Panc1 (cell line): Measurements from ENCODE around the gene TNIP1. TPM values are rescaled to one million over a fixed set of nuclear protein-coding genes. Genes with fewer than 3 reads are reported as not detected.

Source experiments
- ATAC-seq: fragments of 200-7000 bp; cut with Tn5 transposase; 2 replicates; pipeline ENCODE4 v1.9.1; 2020; ENCODE audit warnings: mild to moderate bottlenecking, moderate library complexity
- BruUV-seq: library from RNA; stranded (reverse); fragments of 400-500 nt; replicated peaks from 2 replicates; lab custom pipeline; 2021; lab: Mats Ljungman, UMichigan
- CTCF ChIA-PET: fragments of 300-600 bp; sonication (Branson Sonifier 250); formaldehyde crosslinking; loops from one replicate; lab custom pipeline; 2022; ENCODE audit warnings: antibody characterized with exemption; lab: Charles Lee
- POLR2A ChIA-PET: fragments of 300-600 bp; sonication (Branson Sonifier 250); formaldehyde crosslinking; loops from one replicate; lab custom pipeline; 2022; ENCODE audit warnings: antibody characterized with exemption; lab: Charles Lee
- DNase-seq: peaks from one replicate; pipeline ENCODE4 v3.0.0-alpha.2; 2010; ENCODE audit warnings: low read depth, low spot score
- H3K27ac ChIP-seq: 2 replicates; pipeline ENCODE4 v1.5.1; 2011; ENCODE audit warnings: mild to moderate bottlenecking, low read length, inconsistent platforms
- H3K27me3 ChIP-seq: fragments of 200-500 bp; sonication (Bioruptor generic); 2 replicates; pipeline ENCODE4 v1.6.0; 2014; ENCODE audit warnings: low read length, inconsistent platforms; ENCODE audit not compliant: control insufficient read depth, insufficient read depth
- H3K36me3 ChIP-seq: fragments of 200-500 bp; sonication (Bioruptor generic); 2 replicates; pipeline ENCODE4 v1.5.1; 2014; ENCODE audit warnings: inconsistent platforms, mild to moderate bottlenecking, low read length, moderate library complexity; ENCODE audit not compliant: control insufficient read depth, insufficient read depth
- H3K4me1 ChIP-seq: 2 replicates; pipeline ENCODE4 v1.5.1; 2011; ENCODE audit warnings: inconsistent platforms, mild to moderate bottlenecking, low read length, moderate library complexity; ENCODE audit not compliant: control insufficient read depth, insufficient read depth
- H3K4me3 ChIP-seq, 2 experiments: 2 replicates each; pipeline ENCODE4 v1.5.1; 2011 to 2012; ENCODE audit warnings: low read depth in 2 of 2, low read length in 2 of 2, mild to moderate bottlenecking in 2 of 2, inconsistent platforms in 1 of 2, moderate library complexity in 1 of 2
- H3K9me3 ChIP-seq: fragments of 200-500 bp; sonication (Bioruptor generic); 2 replicates; pipeline ENCODE4 v1.5.1; 2014; ENCODE audit warnings: low read depth, mild to moderate bottlenecking, inconsistent platforms, low read length, moderate library complexity; ENCODE audit not compliant: control insufficient read depth, insufficient read depth
- CTCF ChIP-seq: fragments of 450-650 bp; IDR thresholded peaks from 2 replicates; pipeline ENCODE4 v1.5.1; 2017; ENCODE audit warnings: mild to moderate bottlenecking
- POLR2AphosphoS5 ChIP-seq: IDR thresholded peaks from 2 replicates; pipeline ENCODE4 v1.6.1; 2012; ENCODE audit warnings: mild to moderate bottlenecking, low read depth, low read length, moderate library complexity
- REST ChIP-seq, 2 experiments: IDR thresholded peaks; 2 replicates each; pipeline ENCODE4 v1.6.1; 2011 to 2012; ENCODE audit warnings: low read depth in 2 of 2, control low read depth in 1 of 2, low read length in 1 of 2, mild to moderate bottlenecking in 1 of 2, moderate library complexity in 1 of 2; ENCODE audit not compliant: insufficient read depth in 1 of 2
- SIN3A ChIP-seq: IDR thresholded peaks from 2 replicates; pipeline ENCODE4 v1.6.1; 2012; ENCODE audit warnings: low read depth, mild to moderate bottlenecking, low read length, moderate library complexity, borderline replicate concordance; ENCODE audit not compliant: insufficient read depth
- TCF7L2 ChIP-seq: IDR thresholded peaks from 2 replicates; pipeline ENCODE4 v1.6.1; 2011; ENCODE audit warnings: mild to moderate bottlenecking, low read depth, low read length, inconsistent platforms
- in situ Hi-C: cut with HindIII; loops from 2 replicates; pipeline ENCODE4 v1.10.0; 2016; ENCODE audit warnings: low sequenced_read_pairs, low pct_unique_long_range_greater_than_20kb
- intact Hi-C: fragments of 100-400 bp; cut with micrococcal nuclease; formaldehyde crosslinking; loops from one replicate; pipeline ENCODE4 v1.10.0; 2022; ENCODE audit not compliant: unreplicated experiment
- total RNA-seq: library from RNA; stranded (reverse); gene quantifications from one replicate; pipeline ENCODE4 v1.2.1, GENCODE V29; 2021; ENCODE audit not compliant: unreplicated experiment

Gene TNIP1
- total RNA-seq, 1 experiment from 2014 or later = 81.9 TPM

GRCh38 chr5:151084363-151084762 is 3.5 kb upstream of the TNIP1 start:
- BruUV-seq = no TSS peak
- Histone ChIP-seq H3K4me1 (peaks cover 25% of the 10 kb centered on the region), H3K4me3 (no peak overlapping the region), H3K27ac (no peak overlapping the region), H3K9me3 (no peaks in the 10 kb centered on the region), H3K27me3 (no peaks in the 10 kb centered on the region), H3K36me3 (no peaks in the 10 kb centered on the region)
- TF ChIP-seq REST (IDR thresholded peaks at IDR 0.05; ENCODE audit: insufficient read depth in 1 of 2, low read depth in 2 of 2, low read length in 1 of 2) (no peak), SIN3A (no peak), CTCF (no peak), TCF7L2 (no peak)
- DNase-seq (no peak), ATAC-seq (no peak)
- intact Hi-C loops = no loop called here
- POLR2A ChIA-PET = no interaction called here
- in situ Hi-C loops = no loop called here
- CTCF ChIA-PET = interaction anchor here (0.5 kb wide), 1 partner anchor 118 kb away, joined by 3 read pairs; no protein-coding TSS in a partner anchor

- CTCF ChIA-PET = interaction anchor here (1.1 kb wide), 1 partner anchor 32 kb away, joined by 4 read pairs; no protein-coding TSS in a partner anchor
- intact Hi-C loops = no loop called here
- no peak for DNase-seq
- no peak overlapping the region for H3K4me3 ChIP-seq
- in situ Hi-C loops = no loop called here
- POLR2A ChIA-PET = interaction anchor here (0.6 kb wide), 1 partner anchor 24 kb away, joined by 10 read pairs; no protein-coding TSS in a partner anchor
- peak; percentile 21; the same call in 1 of the 2 replicates for ATAC-seq
- no peaks in the 10 kb centered on the region for H3K9me3 ChIP-seq
- H3K36me3 ChIP-seq = no peaks in the 10 kb centered on the region
- TF ChIP-seq TCF7L2 (no peak), POLR2AphosphoS5 (no peak), SIN3A (no peak), REST (IDR thresholded peaks at IDR 0.05; ENCODE audit: insufficient read depth in 1 of 2, low read depth in 2 of 2, low read length in 1 of 2) (no peak), CTCF (no peak)
- no TSS peak for BruUV-seq
- peaks cover 25% of the 10 kb centered on the region for H3K4me1 ChIP-seq
- no peaks in the 10 kb centered on the region for H3K27me3 ChIP-seq
- H3K27ac ChIP-seq = no peak overlapping the region
Observed at GRCh38 chr5:151083081-151083676, 2.3 kb upstream of the TNIP1 start.
